Astrocyte (in vitro differentiated cells and primary cell): ENCODE data around the gene CSNK2B.

Source experiments
- EZH2 ChIP-seq: IDR thresholded peaks from 2 replicates; pipeline ENCODE4 v1.6.1; 2012; ENCODE audit warnings: mild to moderate bottlenecking, low read length, inconsistent platforms; ENCODE audit not compliant: insufficient read depth
- TF ChIP-seq, protein P1 (sequence below): IDR thresholded peaks from 2 replicates; pipeline ENCODE4 v1.5.1; 2011; ENCODE audit warnings: low read depth, mild to moderate bottlenecking, inconsistent platforms, low read length, moderate library complexity; ENCODE audit not compliant: insufficient read depth

DNA sequence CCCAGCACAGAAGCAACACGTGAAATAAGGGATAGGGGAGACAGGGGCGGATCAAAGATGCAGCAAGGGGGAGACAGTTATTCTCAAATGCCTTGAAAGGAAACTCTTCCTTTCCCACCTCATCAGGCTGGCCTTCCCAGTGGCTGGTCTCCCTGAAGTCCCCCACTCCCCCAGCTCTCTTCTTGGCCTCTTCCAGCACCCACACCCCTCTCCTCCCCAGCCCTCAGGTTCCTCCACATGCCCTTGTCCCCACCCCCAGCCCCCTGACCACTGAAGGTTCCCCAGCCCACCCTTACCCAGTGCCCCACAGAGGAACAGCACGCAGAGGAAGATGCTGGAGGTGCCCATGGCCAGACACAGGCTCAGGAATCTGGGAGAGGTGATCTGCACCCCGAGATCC, 47.6 kb downstream of the CSNK2B start:
- TF ChIP-seq, protein P1, sequence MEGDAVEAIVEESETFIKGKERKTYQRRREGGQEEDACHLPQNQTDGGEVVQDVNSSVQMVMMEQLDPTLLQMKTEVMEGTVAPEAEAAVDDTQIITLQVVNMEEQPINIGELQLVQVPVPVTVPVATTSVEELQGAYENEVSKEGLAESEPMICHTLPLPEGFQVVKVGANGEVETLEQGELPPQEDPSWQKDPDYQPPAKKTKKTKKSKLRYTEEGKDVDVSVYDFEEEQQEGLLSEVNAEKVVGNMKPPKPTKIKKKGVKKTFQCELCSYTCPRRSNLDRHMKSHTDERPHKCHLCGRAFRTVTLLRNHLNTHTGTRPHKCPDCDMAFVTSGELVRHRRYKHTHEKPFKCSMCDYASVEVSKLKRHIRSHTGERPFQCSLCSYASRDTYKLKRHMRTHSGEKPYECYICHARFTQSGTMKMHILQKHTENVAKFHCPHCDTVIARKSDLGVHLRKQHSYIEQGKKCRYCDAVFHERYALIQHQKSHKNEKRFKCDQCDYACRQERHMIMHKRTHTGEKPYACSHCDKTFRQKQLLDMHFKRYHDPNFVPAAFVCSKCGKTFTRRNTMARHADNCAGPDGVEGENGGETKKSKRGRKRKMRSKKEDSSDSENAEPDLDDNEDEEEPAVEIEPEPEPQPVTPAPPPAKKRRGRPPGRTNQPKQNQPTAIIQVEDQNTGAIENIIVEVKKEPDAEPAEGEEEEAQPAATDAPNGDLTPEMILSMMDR = no peak
- no peak for TF ChIP-seq EZH2
